HG03039 (cell line): ENCODE measurements around the gene APOBEC3B.
"Not testable (repeated sequence)": the region's sequence is repeated elsewhere in the genome, so short reads cannot be mapped to it uniquely, and the experiment has no call there.

ENCODE experiments used
- ATAC-seq: cut with Tn5 transposase; IDR thresholded peaks from one replicate; pipeline ENCODE4 v1.9.1; 2021; ENCODE audit warnings: mild to moderate bottlenecking, moderate library complexity; ENCODE audit not compliant: unreplicated experiment

APOBEC3B gene

GRCh38 chr22:38987171-38987895, 5.2 kb downstream of the APOBEC3B start:
- no peak for ATAC-seq

DNA sequence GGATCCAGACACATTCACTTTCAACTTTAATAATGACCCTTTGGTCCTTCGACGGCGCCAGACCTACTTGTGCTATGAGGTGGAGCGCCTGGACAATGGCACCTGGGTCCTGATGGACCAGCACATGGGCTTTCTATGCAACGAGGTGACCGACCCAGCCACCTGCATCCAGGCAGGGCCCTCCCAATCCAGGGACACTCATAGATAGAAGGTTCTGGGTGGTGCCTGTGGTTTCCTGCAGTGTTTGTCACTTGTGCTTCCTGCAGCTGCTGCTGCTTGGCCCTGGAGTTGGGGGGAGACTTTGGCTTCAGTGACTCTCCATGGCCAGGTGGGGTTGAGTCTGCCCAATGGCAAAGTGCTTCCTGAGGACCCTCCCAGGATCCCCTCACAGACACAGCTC, 7.3 kb downstream of the APOBEC3B start:
- ATAC-seq = no peak

GRCh38 chr22:38992871-38993371, 10.8 kb downstream of the APOBEC3B start:
- not testable (repeated sequence) for ATAC-seq

DNA sequence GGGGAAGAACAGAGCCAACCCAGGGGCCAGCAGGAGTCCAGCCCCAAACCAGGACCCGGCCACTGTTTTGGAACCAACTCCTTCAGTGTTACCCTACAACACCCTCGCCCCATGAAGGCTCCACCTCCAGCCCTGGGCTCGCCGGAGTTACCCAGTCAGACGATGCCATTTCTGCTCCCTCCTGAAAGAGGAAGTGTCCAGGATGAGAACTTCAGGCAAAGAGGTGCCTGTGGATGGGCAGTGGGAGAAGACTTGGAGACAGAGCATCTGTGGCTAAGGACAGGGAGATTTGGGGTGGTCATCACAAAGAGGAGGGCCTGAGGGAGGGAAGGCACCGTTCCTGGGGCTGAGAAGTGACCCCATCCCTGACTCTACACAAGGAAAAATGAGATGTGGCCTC, 14.0 kb downstream of the APOBEC3B start:
- no peak for ATAC-seq

DNA sequence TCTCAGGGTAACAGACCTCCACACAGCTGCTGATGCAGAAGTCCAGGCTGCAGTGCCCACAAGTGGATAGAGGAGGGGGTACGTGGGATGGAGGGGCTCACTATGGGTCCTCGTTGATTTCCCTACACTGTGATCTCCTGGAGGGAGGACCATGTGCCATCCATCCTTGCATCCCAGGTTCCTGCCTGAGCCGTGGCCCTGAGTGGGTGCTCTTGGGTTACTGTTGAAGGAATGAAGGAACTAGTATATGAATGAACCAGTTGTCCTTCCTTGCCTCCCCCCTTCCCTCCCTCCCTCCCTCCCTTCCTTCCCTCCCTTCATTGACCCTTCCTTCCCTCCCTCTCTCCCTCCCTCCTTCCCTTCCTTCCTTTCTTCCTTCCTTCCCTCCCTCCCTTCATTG, 15.4 kb downstream of the APOBEC3B start:
- ATAC-seq = no peak

DNA sequence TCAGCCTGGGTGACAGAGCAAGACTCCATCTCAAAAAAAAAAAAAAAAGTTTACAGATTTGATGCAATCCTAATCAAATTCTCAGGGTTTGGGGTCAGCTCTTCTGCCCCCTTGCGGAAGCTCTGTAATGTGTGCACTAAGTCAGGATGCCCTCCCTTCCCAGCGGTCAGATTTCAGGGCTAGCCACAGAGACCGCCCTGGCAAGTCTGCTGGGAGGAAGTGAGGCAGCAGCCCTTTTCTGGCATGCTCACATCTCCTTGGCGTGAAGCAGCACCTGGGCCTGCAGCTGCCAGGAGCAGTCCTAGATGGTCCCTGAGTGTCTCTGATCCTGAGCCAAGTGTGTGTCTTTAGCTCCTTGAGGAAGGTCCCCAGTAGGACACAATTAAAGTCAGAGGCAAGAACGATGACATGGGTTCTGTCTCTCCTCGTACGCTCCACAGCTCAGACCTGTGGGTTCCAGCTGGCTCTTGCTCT, 21.1 kb downstream of the APOBEC3B start:
- ATAC-seq = no peak

DNA sequence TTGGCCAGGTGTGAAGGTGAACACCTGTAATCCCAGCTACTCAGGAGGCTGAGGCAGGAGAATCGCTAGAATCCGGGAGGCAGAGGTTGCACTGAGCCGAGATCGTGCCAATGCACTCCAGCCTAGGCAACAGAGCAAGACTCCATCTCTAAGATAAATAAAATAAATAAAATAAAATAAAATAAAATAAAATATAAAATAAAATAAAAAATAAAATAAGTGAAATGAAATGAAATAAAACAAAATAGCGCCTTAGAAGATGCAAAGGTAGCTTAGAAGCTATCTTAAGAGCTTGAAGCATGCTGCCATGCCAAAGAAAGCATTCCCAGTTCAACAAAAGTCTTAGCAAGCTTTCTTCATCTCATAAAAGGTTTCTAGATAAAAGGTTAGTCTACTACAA, 25.0 kb downstream of the APOBEC3B start:
- no peak for ATAC-seq

- not testable (repeated sequence) for ATAC-seq
Observed at GRCh38 chr22:39008271-39008850, 26.2 kb downstream of the APOBEC3B start.

GRCh38 chr22:39010946-39011345, 28.8 kb downstream of the APOBEC3B start:
- ATAC-seq = no peak

DNA sequence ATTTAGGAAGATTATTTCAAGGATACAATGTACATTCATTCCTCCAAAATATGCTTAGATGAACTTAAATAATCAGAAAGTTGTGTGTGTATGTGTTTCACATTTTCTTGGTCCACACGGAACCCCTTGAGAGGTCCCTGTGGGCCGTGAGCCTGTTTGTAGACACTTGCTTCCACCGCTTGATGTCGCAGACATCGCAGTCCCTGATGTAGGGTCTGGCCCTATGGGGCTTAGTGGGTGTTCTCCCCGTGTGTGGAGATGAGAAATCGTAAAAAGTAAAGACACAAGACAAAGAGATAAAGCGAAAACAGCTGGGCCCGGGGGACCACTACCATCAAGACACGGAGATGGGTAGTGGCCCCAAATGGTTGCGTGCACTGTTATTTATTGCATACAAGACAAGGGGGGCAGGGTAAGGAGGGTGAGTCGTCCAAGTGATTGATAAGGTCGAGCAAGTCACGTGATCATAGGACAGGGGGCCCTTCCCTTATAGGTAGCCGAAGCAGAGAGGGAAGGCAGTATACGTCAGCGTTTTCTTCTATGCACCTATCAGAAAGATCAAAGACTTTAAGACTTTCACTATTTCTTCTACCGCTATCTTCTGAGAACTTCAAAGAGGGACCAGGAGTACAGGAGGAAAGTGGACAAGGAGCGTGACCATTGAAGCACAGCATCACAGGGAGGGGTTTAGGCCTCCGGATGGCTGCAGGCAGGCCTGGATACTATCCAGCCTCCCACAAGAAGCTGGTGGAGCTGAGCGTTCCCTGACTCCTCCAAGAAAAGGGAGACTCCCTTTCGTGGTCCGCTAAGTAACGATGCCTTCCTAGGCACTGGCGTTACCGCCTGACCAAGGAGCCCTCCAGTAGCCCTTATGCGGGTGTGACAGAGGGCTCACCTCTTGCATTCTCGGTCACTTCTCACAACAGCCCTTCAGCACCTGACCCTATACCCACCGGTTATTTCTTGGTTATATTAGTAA, 30.7 kb downstream of the APOBEC3B start:
- no peak for ATAC-seq

DNA sequence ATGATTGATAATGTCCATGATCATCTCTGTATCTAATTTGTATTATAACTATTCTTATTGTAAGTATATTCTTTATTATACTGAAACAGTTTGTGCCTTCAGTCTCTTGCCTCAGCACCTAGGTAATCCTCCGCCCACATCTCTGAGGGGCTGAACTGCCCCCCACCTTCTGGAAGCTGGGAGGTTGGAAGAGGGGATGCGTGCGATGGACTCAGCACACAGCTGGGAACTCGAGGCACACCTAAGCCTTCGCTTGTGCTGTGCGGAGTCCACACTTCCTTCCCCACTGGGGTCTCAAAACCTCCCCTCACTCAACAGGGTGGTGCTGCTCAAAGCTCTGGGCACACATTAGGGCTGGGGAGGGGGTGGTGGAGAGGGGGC, 31.4 kb downstream of the APOBEC3B start:
- ATAC-seq = peak; percentile 15

DNA sequence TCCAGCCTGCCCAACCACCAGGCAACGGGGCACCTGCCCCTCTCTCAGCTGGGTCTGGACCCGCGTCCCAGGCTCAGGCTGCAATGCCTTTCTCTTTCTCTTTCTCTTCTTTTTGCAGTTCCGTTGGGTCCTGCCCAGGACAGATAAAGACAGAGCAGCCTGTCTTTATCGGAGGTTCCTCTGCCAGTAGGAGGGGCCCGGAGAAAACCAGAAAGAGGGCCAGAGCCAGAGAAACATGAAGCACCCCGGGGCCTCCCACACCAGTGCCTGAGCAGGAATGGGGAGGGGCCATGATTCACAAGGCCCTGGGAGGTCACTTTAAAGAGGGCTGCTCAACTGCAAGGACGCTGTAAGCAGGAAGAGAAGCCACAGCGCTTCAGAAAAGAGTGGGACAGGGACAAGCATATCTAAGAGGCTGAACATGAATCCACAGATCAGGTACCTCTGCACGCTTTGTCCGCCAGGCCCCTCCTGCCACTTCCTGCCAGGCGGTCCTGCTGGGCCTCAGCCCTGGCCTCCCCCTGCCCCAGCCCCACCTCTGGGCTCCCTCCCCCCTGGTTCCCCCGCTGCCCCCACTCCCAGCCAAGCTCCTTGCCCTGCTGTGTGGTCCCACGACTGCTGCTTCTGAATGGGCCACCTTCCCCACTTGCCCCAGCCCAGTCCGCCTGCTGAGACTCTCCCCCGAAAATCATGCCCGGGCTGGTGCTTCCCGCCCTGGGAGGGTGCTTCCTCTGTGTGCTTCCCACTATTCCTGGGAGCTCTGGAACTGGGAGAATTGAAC, 32.0 kb downstream of the APOBEC3B start, which contains the start of gene APOBEC3C:
Gene APOBEC3C, plus strand, starts transcription at position 316 of the 781 bp plus-strand sequence. Its CDS starts 106 bp downstream, at position 422.
- peak; percentile 55 for ATAC-seq

GRCh38 chr22:39014723-39015121, 32.6 kb downstream of the APOBEC3B start:
- ATAC-seq = not testable (repeated sequence)

DNA sequence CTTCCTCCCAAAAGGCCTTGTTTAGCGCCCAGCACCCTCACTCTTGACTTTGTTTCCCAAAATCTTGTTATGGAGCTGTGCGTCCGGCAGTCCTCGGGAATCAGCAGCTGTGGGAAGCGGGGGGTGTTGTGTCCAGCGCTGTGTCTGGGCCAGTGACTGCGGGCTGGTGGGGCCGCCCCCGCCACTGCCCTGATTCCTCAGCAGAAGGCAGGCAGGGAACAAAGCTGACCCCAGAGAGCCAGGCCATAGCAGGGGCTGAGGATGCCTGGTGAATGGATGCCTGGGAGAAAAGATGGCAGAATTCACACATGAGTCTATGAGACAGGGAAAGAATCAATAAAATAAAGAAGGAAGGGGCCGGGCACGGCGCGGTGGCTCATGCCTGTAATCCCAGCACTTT, 34.4 kb downstream of the APOBEC3B start:
- no peak for ATAC-seq

- ATAC-seq = no peak
Observed at GRCh38 chr22:39017596-39018365, 35.6 kb downstream of the APOBEC3B start.

- not testable (repeated sequence) for ATAC-seq
Observed at GRCh38 chr22:39020021-39020651, 38.0 kb downstream of the APOBEC3B start.

- ATAC-seq = no peak
Observed at GRCh38 chr22:39021552-39022250, 39.6 kb downstream of the APOBEC3B start.

DNA sequence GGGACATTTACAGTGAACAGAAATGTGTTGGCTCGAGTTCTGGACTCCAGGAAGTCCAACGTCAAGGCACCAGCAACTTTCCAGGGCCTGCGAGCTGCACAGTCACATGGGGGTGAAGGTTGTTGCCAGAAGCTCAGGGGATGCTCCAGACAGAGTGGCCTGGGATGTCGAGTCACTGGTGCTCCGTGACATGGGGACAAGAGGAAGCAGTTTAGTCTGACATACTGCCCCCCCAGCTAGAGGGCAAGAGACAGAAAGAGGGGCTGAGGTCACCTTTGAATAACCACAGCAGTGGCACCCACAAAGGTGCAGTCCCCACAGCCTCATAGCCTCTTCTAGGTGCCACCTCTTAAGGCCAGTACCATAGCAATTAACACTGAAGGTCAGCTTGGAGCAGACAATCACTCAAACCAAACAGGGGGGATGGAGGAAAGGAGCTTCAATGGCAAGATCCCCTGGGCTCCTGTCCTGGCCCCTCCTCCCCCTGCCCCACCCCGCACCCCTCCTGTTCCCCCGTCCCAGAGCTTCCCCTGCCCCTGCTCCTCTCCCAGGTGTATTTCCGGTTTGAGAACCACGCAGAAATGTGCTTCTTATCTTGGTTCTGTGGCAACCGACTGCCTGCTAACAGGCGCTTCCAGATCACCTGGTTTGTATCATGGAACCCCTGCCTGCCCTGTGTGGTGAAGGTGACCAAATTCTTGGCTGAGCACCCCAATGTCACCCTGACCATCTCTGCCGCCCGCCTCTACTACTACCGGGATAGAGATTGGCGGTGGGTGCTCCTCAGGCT, 42.6 kb downstream of the APOBEC3B start:
- no peak for ATAC-seq
